Measurements from ENCODE around the gene ICA1. TPM values are rescaled to one million over a fixed set of nuclear protein-coding genes. Genes with fewer than 3 reads are reported as not detected.

Gene ICA1
- total and polyA plus RNA-seq, 2 experiments from 2014 or later, result 45.2 to 83.7 TPM

DNA sequence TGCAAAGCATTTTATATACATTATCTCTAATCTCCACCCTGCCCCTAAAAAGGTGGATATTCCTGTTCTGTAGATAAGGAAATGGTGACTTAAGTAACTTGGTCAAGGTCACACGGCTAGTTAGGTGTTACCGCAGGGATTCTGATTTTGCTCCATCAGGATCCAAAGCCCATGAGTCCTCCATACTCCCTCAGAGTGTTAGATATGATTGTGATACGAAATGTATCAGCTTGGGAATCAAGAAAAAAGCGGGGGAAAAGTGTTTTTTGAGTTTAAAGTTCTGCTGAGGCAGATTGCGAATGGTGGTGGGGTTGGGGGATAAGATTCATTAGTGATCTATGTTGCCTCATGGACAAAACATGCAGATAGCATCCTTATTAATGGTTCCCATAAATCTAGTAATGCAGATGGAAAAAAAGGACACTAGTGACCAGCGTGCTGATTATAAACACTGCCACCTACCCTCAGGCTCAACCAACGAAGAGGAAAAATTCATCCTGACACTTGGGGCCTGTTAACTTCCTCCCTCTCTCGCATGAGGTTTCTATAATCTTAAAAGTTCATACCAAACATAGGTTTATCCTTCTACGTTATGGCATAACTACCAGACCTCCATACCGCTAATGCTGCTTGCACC, 2.3 kb downstream of the ICA1 start:
- Mint-ChIP-seq H3K27me3 (ENCODE audit: insufficient read depth, low read depth, poor library complexity) (no peaks in the 10 kb centered on the region), H3K27ac (no peak overlapping the region), H3K4me1 (peaks cover 28% of the 10 kb centered on the region), H3K4me3 (no peak overlapping the region; the same call in 2 of the 3 replicates), H3K36me3 (ENCODE audit: low read depth) (peaks cover 4% of the 10 kb centered on the region), H3K9me3 (peaks cover under 1% of the 10 kb centered on the region; the same call in 1 of the 3 replicates)
- no peak overlapping the region for H3K27ac ChIP-seq (ENCODE audit: low read depth)
- H3K9me2 ChIP-seq (ENCODE audit: insufficient read depth), result peaks cover 11% of the 10 kb centered on the region; the same call in 1 of the 2 replicates
- DNase-seq (ENCODE audit: low spot score) (no peak), ATAC-seq (no peak)
- 0 out of 2 replicates have a peak overlapping the region, but pooled peaks have one; percentile 16 for H3K4me2 ChIP-seq
- H2AFZ ChIP-seq, result no peak overlapping the region
- peaks cover 22% of the 10 kb centered on the region; the same call in 1 of the 2 replicates for H3K4me1 ChIP-seq (ENCODE audit: insufficient read depth)
- TF ChIP-seq EZH2 (IDR thresholded peaks at IDR 0.05; ENCODE audit: low read depth, unreplicated experiment), result no peak
- no peak for TF ChIP-seq ZNF331 (CRISPR knock-in tag; IDR thresholded peaks at IDR 0.05; ENCODE audit: low read depth)
- TF ChIP-seq, protein P1, sequence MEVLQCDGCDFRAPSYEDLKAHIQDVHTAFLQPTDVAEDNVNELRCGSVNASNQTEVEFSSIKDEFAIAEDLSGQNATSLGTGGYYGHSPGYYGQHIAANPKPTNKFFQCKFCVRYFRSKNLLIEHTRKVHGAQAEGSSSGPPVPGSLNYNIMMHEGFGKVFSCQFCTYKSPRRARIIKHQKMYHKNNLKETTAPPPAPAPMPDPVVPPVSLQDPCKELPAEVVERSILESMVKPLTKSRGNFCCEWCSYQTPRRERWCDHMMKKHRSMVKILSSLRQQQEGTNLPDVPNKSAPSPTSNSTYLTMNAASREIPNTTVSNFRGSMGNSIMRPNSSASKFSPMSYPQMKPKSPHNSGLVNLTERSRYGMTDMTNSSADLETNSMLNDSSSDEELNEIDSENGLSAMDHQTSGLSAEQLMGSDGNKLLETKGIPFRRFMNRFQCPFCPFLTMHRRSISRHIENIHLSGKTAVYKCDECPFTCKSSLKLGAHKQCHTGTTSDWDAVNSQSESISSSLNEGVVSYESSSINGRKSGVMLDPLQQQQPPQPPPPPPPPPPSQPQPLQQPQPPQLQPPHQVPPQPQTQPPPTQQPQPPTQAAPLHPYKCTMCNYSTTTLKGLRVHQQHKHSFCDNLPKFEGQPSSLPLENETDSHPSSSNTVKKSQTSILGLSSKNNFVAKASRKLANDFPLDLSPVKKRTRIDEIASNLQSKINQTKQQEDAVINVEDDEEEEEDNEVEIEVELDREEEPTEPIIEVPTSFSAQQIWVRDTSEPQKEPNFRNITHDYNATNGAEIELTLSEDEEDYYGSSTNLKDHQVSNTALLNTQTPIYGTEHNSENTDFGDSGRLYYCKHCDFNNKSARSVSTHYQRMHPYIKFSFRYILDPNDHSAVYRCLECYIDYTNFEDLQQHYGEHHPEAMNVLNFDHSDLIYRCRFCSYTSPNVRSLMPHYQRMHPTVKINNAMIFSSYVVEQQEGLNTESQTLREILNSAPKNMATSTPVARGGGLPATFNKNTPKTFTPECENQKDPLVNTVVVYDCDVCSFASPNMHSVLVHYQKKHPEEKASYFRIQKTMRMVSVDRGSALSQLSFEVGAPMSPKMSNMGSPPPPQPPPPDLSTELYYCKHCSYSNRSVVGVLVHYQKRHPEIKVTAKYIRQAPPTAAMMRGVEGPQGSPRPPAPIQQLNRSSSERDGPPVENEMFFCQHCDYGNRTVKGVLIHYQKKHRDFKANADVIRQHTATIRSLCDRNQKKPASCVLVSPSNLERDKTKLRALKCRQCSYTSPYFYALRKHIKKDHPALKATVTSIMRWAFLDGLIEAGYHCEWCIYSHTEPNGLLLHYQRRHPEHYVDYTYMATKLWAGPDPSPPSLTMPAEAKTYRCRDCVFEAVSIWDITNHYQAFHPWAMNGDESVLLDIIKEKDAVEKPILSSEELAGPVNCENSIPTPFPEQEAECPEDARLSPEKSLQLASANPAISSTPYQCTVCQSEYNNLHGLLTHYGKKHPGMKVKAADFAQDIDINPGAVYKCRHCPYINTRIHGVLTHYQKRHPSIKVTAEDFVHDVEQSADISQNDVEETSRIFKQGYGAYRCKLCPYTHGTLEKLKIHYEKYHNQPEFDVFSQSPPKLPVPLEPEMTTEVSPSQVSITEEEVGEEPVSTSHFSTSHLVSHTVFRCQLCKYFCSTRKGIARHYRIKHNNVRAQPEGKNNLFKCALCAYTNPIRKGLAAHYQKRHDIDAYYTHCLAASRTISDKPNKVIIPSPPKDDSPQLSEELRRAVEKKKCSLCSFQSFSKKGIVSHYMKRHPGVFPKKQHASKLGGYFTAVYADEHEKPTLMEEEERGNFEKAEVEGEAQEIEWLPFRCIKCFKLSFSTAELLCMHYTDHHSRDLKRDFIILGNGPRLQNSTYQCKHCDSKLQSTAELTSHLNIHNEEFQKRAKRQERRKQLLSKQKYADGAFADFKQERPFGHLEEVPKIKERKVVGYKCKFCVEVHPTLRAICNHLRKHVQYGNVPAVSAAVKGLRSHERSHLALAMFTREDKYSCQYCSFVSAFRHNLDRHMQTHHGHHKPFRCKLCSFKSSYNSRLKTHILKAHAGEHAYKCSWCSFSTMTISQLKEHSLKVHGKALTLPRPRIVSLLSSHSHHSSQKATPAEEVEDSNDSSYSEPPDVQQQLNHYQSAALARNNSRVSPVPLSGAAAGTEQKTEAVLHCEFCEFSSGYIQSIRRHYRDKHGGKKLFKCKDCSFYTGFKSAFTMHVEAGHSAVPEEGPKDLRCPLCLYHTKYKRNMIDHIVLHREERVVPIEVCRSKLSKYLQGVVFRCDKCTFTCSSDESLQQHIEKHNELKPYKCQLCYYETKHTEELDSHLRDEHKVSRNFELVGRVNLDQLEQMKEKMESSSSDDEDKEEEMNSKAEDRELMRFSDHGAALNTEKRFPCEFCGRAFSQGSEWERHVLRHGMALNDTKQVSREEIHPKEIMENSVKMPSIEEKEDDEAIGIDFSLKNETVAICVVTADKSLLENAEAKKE (CRISPR knock-in tag; IDR thresholded peaks at IDR 0.05), result no peak
- no peak for TF ChIP-seq STAT1 (IDR thresholded peaks at IDR 0.05; ENCODE audit: unreplicated experiment)
- TF ChIP-seq NANOG (IDR thresholded peaks at IDR 0.05; ENCODE audit: borderline replicate concordance), result no peak
- TF ChIP-seq ZNF114 (CRISPR knock-in tag; IDR thresholded peaks at IDR 0.05), result no peak
- no peak for TF ChIP-seq POLR2AphosphoS5 (IDR thresholded peaks at IDR 0.05; ENCODE audit: low read depth)
- TF ChIP-seq, protein P2, sequence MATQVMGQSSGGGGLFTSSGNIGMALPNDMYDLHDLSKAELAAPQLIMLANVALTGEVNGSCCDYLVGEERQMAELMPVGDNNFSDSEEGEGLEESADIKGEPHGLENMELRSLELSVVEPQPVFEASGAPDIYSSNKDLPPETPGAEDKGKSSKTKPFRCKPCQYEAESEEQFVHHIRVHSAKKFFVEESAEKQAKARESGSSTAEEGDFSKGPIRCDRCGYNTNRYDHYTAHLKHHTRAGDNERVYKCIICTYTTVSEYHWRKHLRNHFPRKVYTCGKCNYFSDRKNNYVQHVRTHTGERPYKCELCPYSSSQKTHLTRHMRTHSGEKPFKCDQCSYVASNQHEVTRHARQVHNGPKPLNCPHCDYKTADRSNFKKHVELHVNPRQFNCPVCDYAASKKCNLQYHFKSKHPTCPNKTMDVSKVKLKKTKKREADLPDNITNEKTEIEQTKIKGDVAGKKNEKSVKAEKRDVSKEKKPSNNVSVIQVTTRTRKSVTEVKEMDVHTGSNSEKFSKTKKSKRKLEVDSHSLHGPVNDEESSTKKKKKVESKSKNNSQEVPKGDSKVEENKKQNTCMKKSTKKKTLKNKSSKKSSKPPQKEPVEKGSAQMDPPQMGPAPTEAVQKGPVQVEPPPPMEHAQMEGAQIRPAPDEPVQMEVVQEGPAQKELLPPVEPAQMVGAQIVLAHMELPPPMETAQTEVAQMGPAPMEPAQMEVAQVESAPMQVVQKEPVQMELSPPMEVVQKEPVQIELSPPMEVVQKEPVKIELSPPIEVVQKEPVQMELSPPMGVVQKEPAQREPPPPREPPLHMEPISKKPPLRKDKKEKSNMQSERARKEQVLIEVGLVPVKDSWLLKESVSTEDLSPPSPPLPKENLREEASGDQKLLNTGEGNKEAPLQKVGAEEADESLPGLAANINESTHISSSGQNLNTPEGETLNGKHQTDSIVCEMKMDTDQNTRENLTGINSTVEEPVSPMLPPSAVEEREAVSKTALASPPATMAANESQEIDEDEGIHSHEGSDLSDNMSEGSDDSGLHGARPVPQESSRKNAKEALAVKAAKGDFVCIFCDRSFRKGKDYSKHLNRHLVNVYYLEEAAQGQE (IDR thresholded peaks at IDR 0.05; ENCODE audit: unreplicated experiment), result no peak
- TF ChIP-seq EZH2phosphoT487 (IDR thresholded peaks at IDR 0.05; ENCODE audit: unreplicated experiment), result no peak
- no peak for TF ChIP-seq CREB1 (CRISPR knock-in tag; IDR thresholded peaks at IDR 0.05; ENCODE audit: low read depth)
- no peaks in the 10 kb centered on the region for H4K20me1 ChIP-seq (replicated peaks; ENCODE audit: insufficient read depth)
- no peaks in the 10 kb centered on the region for H3K36me3 ChIP-seq (ENCODE audit: insufficient read depth)
- no peaks in the 10 kb centered on the region for H3K27me3 ChIP-seq (ENCODE audit: insufficient read depth)
- H3K79me2 ChIP-seq (replicated peaks; ENCODE audit: insufficient read depth), result peaks cover 25% of the 10 kb centered on the region
- no peaks in the 10 kb centered on the region for H3F3A ChIP-seq (replicated peaks; ENCODE audit: low read depth)
- H3K4me3 ChIP-seq, result no peak overlapping the region
